Parathyroid adenoma (tissue), 2 donors: ENCODE results near the gene GRN.
A peak's percentile ranks its signal among the peaks of the same experiment; 100 is the strongest.

Experiments used
- H2AFZ ChIP-seq: fragments of 300-600 bp; sonication (generic); one replicate; pipeline ENCODE4 v1.7.0; 2017; ENCODE audit warnings: antibody characterized with exemption, mild to moderate bottlenecking
- H3K27ac ChIP-seq: fragments of 300-600 bp; sonication (generic); one replicate; pipeline ENCODE4 v1.7.0; 2017
- H3K27me3 ChIP-seq: fragments of 300-600 bp; sonication (generic); one replicate; pipeline ENCODE4 v1.7.0; 2017; ENCODE audit warnings: low read length; ENCODE audit not compliant: control insufficient read depth, insufficient read depth
- H3K36me3 ChIP-seq: fragments of 300-600 bp; sonication (generic); one replicate; pipeline ENCODE4 v1.7.0; 2017; ENCODE audit warnings: low read length; ENCODE audit not compliant: control insufficient read depth, insufficient read depth
- H3K4me1 ChIP-seq: fragments of 300-600 bp; sonication (generic); one replicate; pipeline ENCODE4 v1.7.0; 2017; ENCODE audit warnings: control low read depth
- H3K4me2 ChIP-seq: fragments of 300-600 bp; sonication (generic); one replicate; pipeline ENCODE4 v1.7.0; 2017; ENCODE audit warnings: low read length
- H3K4me3 ChIP-seq: fragments of 300-600 bp; sonication (generic); one replicate; pipeline ENCODE4 v1.7.0; 2017; ENCODE audit warnings: low read depth, low read length
- H3K79me2 ChIP-seq: fragments of 300-600 bp; sonication (generic); one replicate; pipeline ENCODE4 v1.7.0; 2017; ENCODE audit warnings: control low read depth
- H3K9ac ChIP-seq: fragments of 300-600 bp; sonication (generic); one replicate; pipeline ENCODE4 v1.7.0; 2017; ENCODE audit warnings: mild to moderate bottlenecking
- H3K9me3 ChIP-seq: fragments of 300-600 bp; sonication (generic); one replicate; pipeline ENCODE4 v1.7.0; 2017; ENCODE audit warnings: low read length; ENCODE audit not compliant: control insufficient read depth
- CTCF ChIP-seq: fragments of 300-600 bp; sonication (generic); IDR thresholded peaks from one replicate; pipeline ENCODE4 v1.7.0; 2017; ENCODE audit warnings: antibody characterized with exemption, mild to moderate bottlenecking
- donor health status: primary hyperparathyroidism.

The GRN gene

GRCh38 chr17:44323359-44324091 is 21.6 kb upstream of the GRN start:
- TF ChIP-seq CTCF, result no peak
- peak overlapping the region; percentile 78 for H2AFZ ChIP-seq
- peak overlapping the region; percentile 90 for H3K27ac ChIP-seq
- H3K9me3 ChIP-seq, result no peaks in the 10 kb centered on the region
- peak overlapping the region; percentile 92 for H3K4me2 ChIP-seq
- H3K36me3 ChIP-seq, result no peaks in the 10 kb centered on the region
- H3K4me3 ChIP-seq, result peak overlapping the region; percentile 96
- peak overlapping the region; percentile 38 for H3K9ac ChIP-seq
- peaks cover 9% of the 10 kb centered on the region for H3K4me1 ChIP-seq
- no peaks in the 10 kb centered on the region for H3K27me3 ChIP-seq
- H3K79me2 ChIP-seq, result peaks cover 9% of the 10 kb centered on the region

GRCh38 chr17:44324092-44324570 is 21.0 kb upstream of the GRN start:
- Histone ChIP-seq H3K4me2 (peak overlapping the region; percentile 92), H3K4me3 (peak overlapping the region; percentile 96), H3K27me3 (no peaks in the 10 kb centered on the region), H3K27ac (peak overlapping the region; percentile 90), H3K36me3 (no peaks in the 10 kb centered on the region), H3K9me3 (no peaks in the 10 kb centered on the region), H3K9ac (peak overlapping the region; percentile 38), H3K79me2 (peaks cover 9% of the 10 kb centered on the region), H2AFZ (peak overlapping the region; percentile 78), H3K4me1 (peaks cover 9% of the 10 kb centered on the region)
- no peak for TF ChIP-seq CTCF

GRCh38 chr17:44324571-44325275 is 20.4 kb upstream of the GRN start, which contains the start of gene SLC25A39:
Gene SLC25A39, minus strand, starts transcription at chr17:44324823. Its CDS starts 1,261 bp downstream, at chr17:44323562.
- no peaks in the 10 kb centered on the region for H3K9me3 ChIP-seq
- peaks cover 9% of the 10 kb centered on the region for H3K4me1 ChIP-seq
- peak within 1 kb of the TSS; percentile 96 for H3K4me3 ChIP-seq
- no peaks in the 10 kb centered on the region for H3K36me3 ChIP-seq
- H3K27me3 ChIP-seq, result no peaks in the 10 kb centered on the region
- H3K79me2 ChIP-seq, result peaks cover 9% of the 10 kb centered on the region
- no peak for TF ChIP-seq CTCF
- peak within 1 kb of the TSS; percentile 96 for H3K4me2 ChIP-seq
- peak within 1 kb of the TSS; percentile 90 for H3K27ac ChIP-seq
- H2AFZ ChIP-seq, result peak within 1 kb of the TSS; percentile 78
- peak within 1 kb of the TSS; percentile 38 for H3K9ac ChIP-seq

GRCh38 chr17:44326861-44327444 is 18.1 kb upstream of the GRN start:
- Histone ChIP-seq H3K4me2 (peak overlapping the region; percentile 3), H2AFZ (peak overlapping the region; percentile 61), H3K9me3 (no peaks in the 10 kb centered on the region), H3K27ac (no peak overlapping the region), H3K27me3 (no peaks in the 10 kb centered on the region), H3K4me1 (peaks cover 11% of the 10 kb centered on the region), H3K79me2 (peaks cover 9% of the 10 kb centered on the region), H3K36me3 (no peaks in the 10 kb centered on the region), H3K4me3 (peak overlapping the region; percentile 3), H3K9ac (no peak overlapping the region)
- TF ChIP-seq CTCF, result no peak
